ENCODE measurements around the gene SERTAD2.
A peak's percentile ranks its signal among the peaks of the same experiment; 100 is the strongest.

SERTAD2 gene

GRCh38 chr2:64598226-64598625 lies 55.5 kb downstream of the SERTAD2 start:
- Histone ChIP-seq H3K18ac (ENCODE audit: low read length) (no peak overlapping the region), H2AFZ (ENCODE audit: insufficient read depth, low read length, poor library complexity) (no peak overlapping the region), H3K4me2 (ENCODE audit: low read length) (no peak overlapping the region), H3K4ac (ENCODE audit: low read depth, low read length) (no peak overlapping the region), H2AK5ac (ENCODE audit: low read length) (no peak overlapping the region), H3K9ac (ENCODE audit: low read length) (no peak overlapping the region), H2BK120ac (ENCODE audit: insufficient read depth, low read length, poor library complexity) (no peak overlapping the region), H3K4me1 (ENCODE audit: control insufficient read depth in 1 of 2, insufficient read depth in 2 of 2, low read length in 2 of 2) (peaks cover 0 to 3% of the 10 kb centered on the region in 2 experiments), H3K27me3 (ENCODE audit: insufficient read depth, low read length) (no peaks in the 10 kb centered on the region), H4K12ac (ENCODE audit: low read depth, low read length) (no peak overlapping the region), H3K27ac (ENCODE audit: low read depth, low read length) (no peak overlapping the region), H3K79me1 (ENCODE audit: low read length) (no peaks in the 10 kb centered on the region), H2BK5ac (ENCODE audit: low read depth, low read length, poor library complexity) (no peak overlapping the region), H3K4me3 (ENCODE audit: low read depth, low read length) (no peak overlapping the region), H3K36me3 (ENCODE audit: control insufficient read depth in 1 of 2, insufficient read depth in 2 of 2, low read length in 2 of 2) (no peaks in the 10 kb centered on the region), H2BK12ac (ENCODE audit: low read length) (no peak overlapping the region), H3K9me3 (ENCODE audit: insufficient read depth, low read depth, low read length) (no peaks in the 10 kb centered on the region), H3K79me2 (ENCODE audit: control insufficient read depth, insufficient read depth, low read length, poor library complexity) (no peaks in the 10 kb centered on the region), H4K91ac (ENCODE audit: low read depth, low read length) (no peak overlapping the region), H3K23ac (ENCODE audit: low read length) (no peak overlapping the region), H3K14ac (ENCODE audit: low read length) (no peak overlapping the region), H4K8ac (ENCODE audit: low read depth, low read length) (no peak overlapping the region)
- no peak for DNase-seq
- WGBS (ENCODE audit: extremely low coverage, insufficient coverage, insufficient read length), result no CpG with 5 or more reads among the region's 6 CpGs

- no CpG with 5 or more reads among the region's 4 CpGs for WGBS (ENCODE audit: extremely low coverage, insufficient coverage, insufficient read length)
Observed at GRCh38 chr2:64595397-64596176, 58.1 kb downstream of the SERTAD2 start.

GRCh38 chr2:64594226-64594989 lies 59.3 kb downstream of the SERTAD2 start:
- H4K8ac ChIP-seq (ENCODE audit: low read depth, low read length), result no peak overlapping the region
- H3K27me3 ChIP-seq (ENCODE audit: insufficient read depth, low read length), result no peaks in the 10 kb centered on the region
- H3K4me2 ChIP-seq (ENCODE audit: low read length), result no peak overlapping the region
- H4K12ac ChIP-seq (ENCODE audit: low read depth, low read length), result no peak overlapping the region
- no peaks in the 10 kb centered on the region for H3K79me2 ChIP-seq (ENCODE audit: control insufficient read depth, insufficient read depth, low read length, poor library complexity)
- no peak overlapping the region for H3K23ac ChIP-seq (ENCODE audit: low read length)
- H2AFZ ChIP-seq (ENCODE audit: insufficient read depth, low read length, poor library complexity), result no peak overlapping the region
- peaks cover 0 to 2% of the 10 kb centered on the region in 2 experiments for H3K36me3 ChIP-seq (ENCODE audit: control insufficient read depth in 1 of 2, insufficient read depth in 2 of 2, low read length in 2 of 2)
- no peak overlapping the region for H2BK5ac ChIP-seq (ENCODE audit: low read depth, low read length, poor library complexity)
- no peak overlapping the region for H3K27ac ChIP-seq (ENCODE audit: low read depth, low read length)
- H3K79me1 ChIP-seq (ENCODE audit: low read length), result no peaks in the 10 kb centered on the region
- H3K4ac ChIP-seq (ENCODE audit: low read depth, low read length), result no peak overlapping the region
- no peak overlapping the region for H2AK5ac ChIP-seq (ENCODE audit: low read length)
- no CpG with 5 or more reads among the region's 7 CpGs for WGBS (ENCODE audit: extremely low coverage, insufficient coverage, insufficient read length)
- no peak overlapping the region for H3K18ac ChIP-seq (ENCODE audit: low read length)
- no peak overlapping the region for H3K4me3 ChIP-seq (ENCODE audit: low read depth, low read length)
- no peak overlapping the region for H2BK120ac ChIP-seq (ENCODE audit: insufficient read depth, low read length, poor library complexity)
- no peak overlapping the region for H3K9ac ChIP-seq (ENCODE audit: low read length)
- H3K4me1 ChIP-seq (ENCODE audit: control insufficient read depth in 1 of 2, insufficient read depth in 2 of 2, low read length in 2 of 2), result peaks cover 0 to under 1% of the 10 kb centered on the region in 2 experiments
- H2BK12ac ChIP-seq (ENCODE audit: low read length), result no peak overlapping the region
- no peak overlapping the region for H4K91ac ChIP-seq (ENCODE audit: low read depth, low read length)
- DNase-seq, result no peak
- H3K9me3 ChIP-seq (ENCODE audit: insufficient read depth, low read depth, low read length), result no peaks in the 10 kb centered on the region
- H3K14ac ChIP-seq (ENCODE audit: low read length), result no peak overlapping the region

More at GRCh38 chr2:64595397-64596176, 58.1 kb downstream of the SERTAD2 start:
- H3K4me3 ChIP-seq (ENCODE audit: low read depth, low read length), result no peak overlapping the region
- no peak overlapping the region for H2AFZ ChIP-seq (ENCODE audit: insufficient read depth, low read length, poor library complexity)
- H3K14ac ChIP-seq (ENCODE audit: low read length), result no peak overlapping the region
- peaks cover 0 to 2% of the 10 kb centered on the region in 2 experiments for H3K36me3 ChIP-seq (ENCODE audit: control insufficient read depth in 1 of 2, insufficient read depth in 2 of 2, low read length in 2 of 2)
- H3K79me1 ChIP-seq (ENCODE audit: low read length), result no peaks in the 10 kb centered on the region
- H3K4ac ChIP-seq (ENCODE audit: low read depth, low read length), result no peak overlapping the region
- no peak overlapping the region for H2AK5ac ChIP-seq (ENCODE audit: low read length)
- H3K23ac ChIP-seq (ENCODE audit: low read length), result no peak overlapping the region
- no peak overlapping the region for H3K27ac ChIP-seq (ENCODE audit: low read depth, low read length)
- H3K27me3 ChIP-seq (ENCODE audit: insufficient read depth, low read length), result no peaks in the 10 kb centered on the region
- no peak overlapping the region for H3K9ac ChIP-seq (ENCODE audit: low read length)
- no peak overlapping the region for H4K8ac ChIP-seq (ENCODE audit: low read depth, low read length)
- H3K4me1 ChIP-seq (ENCODE audit: control insufficient read depth in 1 of 2, insufficient read depth in 2 of 2, low read length in 2 of 2), result peaks cover 0 to 3% of the 10 kb centered on the region in 2 experiments
- H3K79me2 ChIP-seq (ENCODE audit: control insufficient read depth, insufficient read depth, low read length, poor library complexity), result no peaks in the 10 kb centered on the region
- no peak overlapping the region for H4K12ac ChIP-seq (ENCODE audit: low read depth, low read length)
- no peak overlapping the region for H3K4me2 ChIP-seq (ENCODE audit: low read length)
- no peak overlapping the region for H2BK120ac ChIP-seq (ENCODE audit: insufficient read depth, low read length, poor library complexity)
- H2BK5ac ChIP-seq (ENCODE audit: low read depth, low read length, poor library complexity), result no peak overlapping the region
- no peak overlapping the region for H2BK12ac ChIP-seq (ENCODE audit: low read length)
- no peaks in the 10 kb centered on the region for H3K9me3 ChIP-seq (ENCODE audit: insufficient read depth, low read depth, low read length)
- no peak overlapping the region for H4K91ac ChIP-seq (ENCODE audit: low read depth, low read length)
- DNase-seq, result peak in 1 of 2 donors; percentile 29
- H3K18ac ChIP-seq (ENCODE audit: low read length), result no peak overlapping the region

GRCh38 chr2:64593035-64593655 lies 60.6 kb downstream of the SERTAD2 start:
- H4K91ac ChIP-seq (ENCODE audit: low read depth, low read length), result no peak overlapping the region
- no peaks in the 10 kb centered on the region for H3K27me3 ChIP-seq (ENCODE audit: insufficient read depth, low read length)
- no peaks in the 10 kb centered on the region for H3K9me3 ChIP-seq (ENCODE audit: insufficient read depth, low read depth, low read length)
- no CpG with 5 or more reads among the region's 4 CpGs for WGBS (ENCODE audit: extremely low coverage, insufficient coverage, insufficient read length)
- no peak overlapping the region for H2BK12ac ChIP-seq (ENCODE audit: low read length)
- no peak overlapping the region for H2AFZ ChIP-seq (ENCODE audit: insufficient read depth, low read length, poor library complexity)
- H3K27ac ChIP-seq (ENCODE audit: low read depth, low read length), result no peak overlapping the region
- no peak overlapping the region for H2BK120ac ChIP-seq (ENCODE audit: insufficient read depth, low read length, poor library complexity)
- H4K8ac ChIP-seq (ENCODE audit: low read depth, low read length), result no peak overlapping the region
- H3K4me1 ChIP-seq (ENCODE audit: control insufficient read depth in 1 of 2, insufficient read depth in 2 of 2, low read length in 2 of 2), result no peaks in the 10 kb centered on the region
- no peak overlapping the region for H3K23ac ChIP-seq (ENCODE audit: low read length)
- H3K18ac ChIP-seq (ENCODE audit: low read length), result no peak overlapping the region
- no peak overlapping the region for H3K4me2 ChIP-seq (ENCODE audit: low read length)
- no peak overlapping the region for H2BK5ac ChIP-seq (ENCODE audit: low read depth, low read length, poor library complexity)
- H2AK5ac ChIP-seq (ENCODE audit: low read length), result no peak overlapping the region
- H3K79me2 ChIP-seq (ENCODE audit: control insufficient read depth, insufficient read depth, low read length, poor library complexity), result no peaks in the 10 kb centered on the region
- no peak overlapping the region for H3K4me3 ChIP-seq (ENCODE audit: low read depth, low read length)
- no peak overlapping the region for H3K4ac ChIP-seq (ENCODE audit: low read depth, low read length)
- no peak overlapping the region for H4K12ac ChIP-seq (ENCODE audit: low read depth, low read length)
- peaks cover 0 to 2% of the 10 kb centered on the region in 2 experiments for H3K36me3 ChIP-seq (ENCODE audit: control insufficient read depth in 1 of 2, insufficient read depth in 2 of 2, low read length in 2 of 2)
- H3K79me1 ChIP-seq (ENCODE audit: low read length), result no peaks in the 10 kb centered on the region
- peak in 1 of 2 donors; percentile 7 for DNase-seq
- H3K14ac ChIP-seq (ENCODE audit: low read length), result no peak overlapping the region
- H3K9ac ChIP-seq (ENCODE audit: low read length), result no peak overlapping the region

Data from trophoblast cell (in vitro differentiated cells and primary cell).